IMR-90 (cell line): ENCODE results near the gene ROBO1. TPM values are rescaled to one million over a fixed set of nuclear protein-coding genes. Genes with fewer than 3 reads are reported as not detected.

ENCODE experiments used
- ATAC-seq: fragments of 200-7000 bp; cut with Tn5 transposase; 2 replicates; pipeline ENCODE4 v1.9.1; 2020; ENCODE audit warnings: low read depth, mild to moderate bottlenecking, moderate library complexity
- BruUV-seq: library from RNA; stranded (reverse); fragments of 400-500 nt; replicated peaks from 2 replicates; lab custom pipeline; 2021; lab: Mats Ljungman, UMichigan
- CTCF ChIA-PET: fragments of 300-600 bp; formaldehyde crosslinking; extraction: SDS; loops from one replicate; lab custom pipeline; 2021; ENCODE audit warnings: antibody characterized with exemption; lab: Yijun Ruan, JAX
- POLR2A ChIA-PET: fragments of 300-600 bp; sonication (Branson Sonifier 250); formaldehyde crosslinking; loops from one replicate; lab custom pipeline; 2022; ENCODE audit warnings: antibody characterized with exemption; ENCODE audit not compliant: unreplicated experiment; lab: Charles Lee
- DNase-seq: peaks from one replicate; pipeline ENCODE4 v3.0.0; 2013
- H2AFZ ChIP-seq: replicated peaks from 2 replicates; pipeline ENCODE3; 2013; ENCODE audit warnings: low read length, mild to moderate bottlenecking; ENCODE audit not compliant: poor library complexity
- H2AK5ac ChIP-seq: 2 replicates; pipeline ENCODE4 v1.6.1; 2013; ENCODE audit warnings: low read depth, low read length, inconsistent platforms
- H2AK9ac ChIP-seq: replicated peaks from 2 replicates; pipeline ENCODE3; 2013; ENCODE audit warnings: mild to moderate bottlenecking, low read depth, low read length, moderate library complexity; ENCODE audit not compliant: poor library complexity
- H2BK120ac ChIP-seq: 2 replicates; pipeline ENCODE4 v1.6.1; 2013; ENCODE audit warnings: low read depth, low read length, inconsistent platforms
- H2BK15ac ChIP-seq: 3 replicates; pipeline ENCODE4 v1.6.1; 2013; ENCODE audit warnings: low read depth, low read length, inconsistent platforms
- H2BK20ac ChIP-seq: 2 replicates; pipeline ENCODE4 v1.6.1; 2013; ENCODE audit warnings: low read depth, mild to moderate bottlenecking, inconsistent platforms, low read length, moderate library complexity
- H2BK5ac ChIP-seq: 2 replicates; pipeline ENCODE4 v1.6.1; 2013; ENCODE audit warnings: mild to moderate bottlenecking, low read depth, low read length, inconsistent platforms; ENCODE audit not compliant: poor library complexity, severe bottlenecking
- H3K14ac ChIP-seq: replicated peaks from 2 replicates; pipeline ENCODE4 v1.6.1; 2013; ENCODE audit warnings: low read depth, low read length, inconsistent platforms
- H3K18ac ChIP-seq: 2 replicates; pipeline ENCODE4 v1.6.1; 2013; ENCODE audit warnings: low read depth, low read length, control low read depth
- H3K23ac ChIP-seq: 2 replicates; pipeline ENCODE4 v1.6.1; 2013; ENCODE audit warnings: low read depth, low read length, inconsistent platforms
- H3K27ac ChIP-seq: 2 replicates; pipeline ENCODE4 v1.5.1; 2013; ENCODE audit warnings: mild to moderate bottlenecking, control low read depth, low read length; ENCODE audit not compliant: insufficient read depth
- H3K27me3 ChIP-seq: 2 replicates; pipeline ENCODE4 v1.6.1; 2013; ENCODE audit warnings: low read length; ENCODE audit not compliant: control insufficient read depth, insufficient read depth
- H3K36me3 ChIP-seq: 2 replicates; pipeline ENCODE4 v1.6.1; 2013; ENCODE audit warnings: low read length, mixed read lengths; ENCODE audit not compliant: control insufficient read depth, insufficient read depth
- H3K4ac ChIP-seq: 2 replicates; pipeline ENCODE4 v1.6.1; 2013; ENCODE audit warnings: low read depth, low read length, inconsistent platforms
- H3K4me1 ChIP-seq: 2 replicates; pipeline ENCODE4 v1.6.1; 2013; ENCODE audit warnings: low read length, mixed read lengths; ENCODE audit not compliant: control insufficient read depth, insufficient read depth
- H3K4me2 ChIP-seq: 2 replicates; pipeline ENCODE4 v1.6.1; 2013; ENCODE audit warnings: low read depth, mild to moderate bottlenecking, control low read depth, low read length, moderate library complexity
- H3K4me3 ChIP-seq: 2 replicates; pipeline ENCODE4 v1.5.1; 2013; ENCODE audit warnings: low read depth, mild to moderate bottlenecking, control low read depth, low read length, moderate library complexity; ENCODE audit not compliant: insufficient read depth
- H3K56ac ChIP-seq: 2 replicates; pipeline ENCODE4 v1.6.1; 2013; ENCODE audit warnings: low read length, inconsistent platforms; ENCODE audit not compliant: insufficient read depth; ENCODE audit errors: extremely low read depth
- H3K79me1 ChIP-seq, 2 experiments: 2 replicates each; pipeline ENCODE4 v1.6.1; 2013; ENCODE audit warnings: low read length in 2 of 2, inconsistent platforms in 1 of 2, low read depth in 1 of 2
- H3K9ac ChIP-seq: 2 replicates; pipeline ENCODE4 v1.6.1; 2013; ENCODE audit warnings: low read depth, low read length, control low read depth
- H3K9me1 ChIP-seq: 2 replicates; pipeline ENCODE4 v1.6.1; 2013; ENCODE audit warnings: low read length, inconsistent platforms; ENCODE audit not compliant: insufficient read depth
- H3K9me3 ChIP-seq: 2 replicates; pipeline ENCODE4 v1.6.1; 2013; ENCODE audit warnings: low read length; ENCODE audit not compliant: control insufficient read depth, insufficient read depth
- H4K20me1 ChIP-seq: 2 replicates; pipeline ENCODE4 v1.6.1; 2013; ENCODE audit warnings: low read length, inconsistent platforms; ENCODE audit not compliant: insufficient read depth
- H4K5ac ChIP-seq: 2 replicates; pipeline ENCODE4 v1.6.1; 2013; ENCODE audit warnings: mild to moderate bottlenecking, low read depth, low read length, control low read depth
- H4K8ac ChIP-seq, 2 experiments: 2 replicates each; pipeline ENCODE4 v1.6.1; 2013; ENCODE audit warnings: low read depth in 2 of 2, low read length in 2 of 2, control low read depth in 1 of 2, inconsistent platforms in 1 of 2
- H4K91ac ChIP-seq: 2 replicates; pipeline ENCODE4 v1.6.1; 2013; ENCODE audit warnings: low read depth, low read length, inconsistent platforms; ENCODE audit not compliant: insufficient read depth
- BHLHE40 ChIP-seq: fragments of 150-350 bp; IDR thresholded peaks from 2 replicates; pipeline ENCODE4 v1.6.1; 2016; ENCODE audit warnings: mild to moderate bottlenecking, low read depth, low read length
- CEBPB ChIP-seq: IDR thresholded peaks from 2 replicates; pipeline ENCODE4 v1.6.1; 2012; ENCODE audit warnings: low read depth, low read length, improper control_type of control experiment
- CHD1 ChIP-seq: IDR thresholded peaks from 2 replicates; pipeline ENCODE4 v1.6.1; 2012; ENCODE audit warnings: low read depth, low read length, improper control_type of control experiment
- MXI1 ChIP-seq: IDR thresholded peaks from 2 replicates; pipeline ENCODE4 v1.6.1; 2012; ENCODE audit warnings: low read depth, mild to moderate bottlenecking, low read length, moderate library complexity, borderline replicate concordance
- POLR2A ChIP-seq: IDR thresholded peaks from 2 replicates; pipeline ENCODE4 v1.6.1; 2012; ENCODE audit warnings: mild to moderate bottlenecking, low read depth, low read length
- RAD21 ChIP-seq: IDR thresholded peaks from 2 replicates; pipeline ENCODE4 v1.6.1; 2012; ENCODE audit warnings: low read length, improper control_type of control experiment
- RFX5 ChIP-seq: IDR thresholded peaks from 2 replicates; pipeline ENCODE4 v1.8.0; 2012; ENCODE audit warnings: low read depth, mild to moderate bottlenecking, low read length, moderate library complexity
- SMC3 ChIP-seq: fragments of 150-350 bp; IDR thresholded peaks from 2 replicates; pipeline ENCODE4 v1.6.1; 2016; ENCODE audit warnings: low read depth, mild to moderate bottlenecking, antibody characterized with exemption, low read length, moderate library complexity
- WGBS, 2 experiments: methylation state at CpG; one replicate each; pipeline versions ENCODE4 v1.1.5 to v1.1.7; 2013; ENCODE audit warnings: missing lambda C conversion rate in 2 of 2; ENCODE audit not compliant: insufficient read length in 1 of 2; ENCODE audit errors: extremely low coverage in 2 of 2; 5-methylcytosine and 5-hydroxymethylcytosine counted together
- dilution Hi-C: fragments of 300-500 bp; cut with HindIII; formaldehyde crosslinking; loops from one replicate; pipeline ENCODE4 v1.14.3; 2018; ENCODE audit warnings: low sequenced_read_pairs; ENCODE audit not compliant: unreplicated experiment
- in situ Hi-C: fragments of 300-500 bp; cut with MboI; formaldehyde crosslinking; loops from 3 replicates; pipeline ENCODE4 v1.14.3; 2019; ENCODE audit warnings: low sequenced_read_pairs, inconsistent platforms, mixed read lengths
- intact Hi-C: fragments of 100-400 bp; cut with micrococcal nuclease; formaldehyde crosslinking; loops from 2 replicates; pipeline ENCODE4 v1.10.0; 2022
- polyA plus RNA-seq, 3 experiments: library from polyadenylated mRNA; depleted of rRNA; stranded (reverse); fragments of >200 nt; gene quantifications; 2 replicates each; pipeline ENCODE4 v1.2.3, GENCODE V29; 2012; ENCODE audit warnings: low replicate concordance in 1 of 3
- total RNA-seq: library from RNA; depleted of rRNA; stranded (reverse); fragments of >200 nt; gene quantifications from 2 replicates; pipeline ENCODE4 v1.2.3, GENCODE V29; 2012
- TF ChIP-seq, protein P1 (sequence below): fragments of 150-350 bp; IDR thresholded peaks from 2 replicates; pipeline ENCODE4 v1.6.1; 2016; ENCODE audit warnings: low read depth, mild to moderate bottlenecking, low read length, moderate library complexity, borderline replicate concordance

Gene ROBO1
- total and polyA plus RNA-seq, 2 of the 4 experiments (the other 2 are of a cell fraction) = 24.1 to 53.9 TPM

DNA sequence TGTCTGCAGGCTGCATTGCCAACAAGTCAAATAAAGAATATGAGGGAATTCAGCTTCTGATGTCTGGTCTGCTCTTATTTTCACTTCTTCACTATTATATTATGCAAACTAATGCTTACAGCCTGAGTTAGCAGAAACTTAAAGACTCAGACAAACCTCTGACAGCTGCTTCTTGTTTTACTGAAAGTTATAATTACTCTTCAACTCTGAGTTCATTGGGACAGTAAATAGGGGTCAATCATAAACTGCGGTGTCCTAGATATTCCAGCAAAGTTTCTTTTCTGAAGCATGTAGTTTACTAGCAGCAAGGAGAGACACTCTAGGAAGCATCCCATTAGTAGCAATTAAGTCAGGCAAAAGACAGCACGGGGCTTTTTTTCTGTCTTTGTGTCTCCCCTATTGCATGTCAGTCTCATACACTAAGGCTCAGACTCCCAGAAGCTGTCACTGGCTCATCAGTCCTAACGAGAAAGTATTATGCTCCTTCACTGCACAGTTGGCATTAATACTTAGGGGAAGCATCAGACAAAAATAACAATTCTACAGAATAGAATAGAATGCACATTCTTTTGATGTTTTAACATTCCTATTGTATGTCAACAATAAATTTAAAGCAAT lies 1060.8 kb downstream of the ROBO1 start:
- Histone ChIP-seq H3K36me3 (no peaks in the 10 kb centered on the region), H4K20me1 (no peaks in the 10 kb centered on the region), H3K4ac (no peak overlapping the region), H2BK120ac (no peak overlapping the region), H4K5ac (no peak overlapping the region), H3K27ac (no peak overlapping the region), H2AK5ac (no peak overlapping the region), H2AFZ (no peak overlapping the region), H2BK15ac (no peak overlapping the region), H3K4me2 (no peak overlapping the region), H4K8ac (no peak overlapping the region), H2BK20ac (no peak overlapping the region), H3K9me1 (peaks cover 2% of the 10 kb centered on the region; the same call in 1 of the 2 replicates), H3K27me3 (no peaks in the 10 kb centered on the region), H2BK5ac (no peak overlapping the region), H2AK9ac (no peak overlapping the region), H4K91ac (no peak overlapping the region), H3K4me3 (no peak overlapping the region), H3K9me3 (no peaks in the 10 kb centered on the region), H3K9ac (no peak overlapping the region), H3K4me1 (peaks cover 5% of the 10 kb centered on the region), H3K18ac (no peak overlapping the region), H3K79me1 (no peaks in the 10 kb centered on the region), H3K14ac (no peak overlapping the region), H3K23ac (no peak overlapping the region), H3K56ac (no peak overlapping the region)
- WGBS, 2 experiments = 86% methylated on average over 1 of the region's 3 CpGs; no CpG with 5 or more reads in 1 of the 2 experiments
- DNase-seq (no peak), ATAC-seq (peak; percentile 49)
- ChIA-PET CTCF (no interaction called here), POLR2A (no interaction called here)
- in situ Hi-C loops (no loop called here), intact Hi-C loops (no loop called here), dilution Hi-C loops (no loop called here)
- TF ChIP-seq CHD1 (no peak), MXI1 (no peak), SMC3 (no peak), RFX5 (no peak), RAD21 (no peak), CEBPB (no peak), BHLHE40 (no peak), POLR2A (no peak)
- TF ChIP-seq, protein P1, sequence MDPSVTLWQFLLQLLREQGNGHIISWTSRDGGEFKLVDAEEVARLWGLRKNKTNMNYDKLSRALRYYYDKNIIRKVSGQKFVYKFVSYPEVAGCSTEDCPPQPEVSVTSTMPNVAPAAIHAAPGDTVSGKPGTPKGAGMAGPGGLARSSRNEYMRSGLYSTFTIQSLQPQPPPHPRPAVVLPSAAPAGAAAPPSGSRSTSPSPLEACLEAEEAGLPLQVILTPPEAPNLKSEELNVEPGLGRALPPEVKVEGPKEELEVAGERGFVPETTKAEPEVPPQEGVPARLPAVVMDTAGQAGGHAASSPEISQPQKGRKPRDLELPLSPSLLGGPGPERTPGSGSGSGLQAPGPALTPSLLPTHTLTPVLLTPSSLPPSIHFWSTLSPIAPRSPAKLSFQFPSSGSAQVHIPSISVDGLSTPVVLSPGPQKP = no peak
- no TSS peak for BruUV-seq
